SH-SY5Y (cell line): Measurements from ENCODE around the gene MMP25.

Experiments
- GATA2 ChIP-seq: IDR thresholded peaks from 2 replicates; pipeline ENCODE4 v1.6.1; 2011; ENCODE audit warnings: mild to moderate bottlenecking, low read depth, low read length
- GATA3 ChIP-seq: IDR thresholded peaks from 2 replicates; pipeline ENCODE4 v1.6.1; 2011; ENCODE audit warnings: low read depth, mild to moderate bottlenecking, low read length, moderate library complexity

- TF ChIP-seq GATA2 (no peak), GATA3 (no peak)
Measured at GRCh38 chr16:3026609-3027488, 19.5 kb upstream of the MMP25 start.
